H1 (cell line): ENCODE results near the gene PCIF1.

Source experiments
- CBX5 ChIP-seq: fragments of 300-800, 300-1000 bp; sonication (generic); IDR thresholded peaks from 2 replicates; pipeline ENCODE4 v1.7.1; 2016; ENCODE audit warnings: antibody characterized with exemption, low read length, low read depth
- ZNF274 ChIP-seq: IDR thresholded peaks from 2 replicates; pipeline ENCODE4 v1.7.0; 2012; ENCODE audit warnings: low read length, borderline replicate concordance; ENCODE audit errors: extremely low read depth
- TF ChIP-seq, protein P1 (sequence below), 3 experiments: IDR thresholded peaks; 1 replicate in 2 of 3; 2 replicates in 1 of 3; pipeline versions ENCODE4 v1.5.1 to v1.6.1; 2011; ENCODE audit warnings: low read length in 3 of 3, mild to moderate bottlenecking in 3 of 3, inconsistent platforms in 2 of 3, low read depth in 1 of 3, moderate library complexity in 1 of 3; ENCODE audit not compliant: insufficient read depth in 1 of 3; ENCODE audit errors: control extremely low read depth in 1 of 3

GRCh38 chr20:45902199-45902701 lies 32.2 kb upstream of the PCIF1 start:
- TF ChIP-seq, protein P1, sequence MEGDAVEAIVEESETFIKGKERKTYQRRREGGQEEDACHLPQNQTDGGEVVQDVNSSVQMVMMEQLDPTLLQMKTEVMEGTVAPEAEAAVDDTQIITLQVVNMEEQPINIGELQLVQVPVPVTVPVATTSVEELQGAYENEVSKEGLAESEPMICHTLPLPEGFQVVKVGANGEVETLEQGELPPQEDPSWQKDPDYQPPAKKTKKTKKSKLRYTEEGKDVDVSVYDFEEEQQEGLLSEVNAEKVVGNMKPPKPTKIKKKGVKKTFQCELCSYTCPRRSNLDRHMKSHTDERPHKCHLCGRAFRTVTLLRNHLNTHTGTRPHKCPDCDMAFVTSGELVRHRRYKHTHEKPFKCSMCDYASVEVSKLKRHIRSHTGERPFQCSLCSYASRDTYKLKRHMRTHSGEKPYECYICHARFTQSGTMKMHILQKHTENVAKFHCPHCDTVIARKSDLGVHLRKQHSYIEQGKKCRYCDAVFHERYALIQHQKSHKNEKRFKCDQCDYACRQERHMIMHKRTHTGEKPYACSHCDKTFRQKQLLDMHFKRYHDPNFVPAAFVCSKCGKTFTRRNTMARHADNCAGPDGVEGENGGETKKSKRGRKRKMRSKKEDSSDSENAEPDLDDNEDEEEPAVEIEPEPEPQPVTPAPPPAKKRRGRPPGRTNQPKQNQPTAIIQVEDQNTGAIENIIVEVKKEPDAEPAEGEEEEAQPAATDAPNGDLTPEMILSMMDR (IDR thresholded peaks at IDR 0.05; ENCODE audit: control extremely low read depth in 1 of 3, insufficient read depth in 1 of 3, low read depth in 1 of 3, low read length in 3 of 3): no peak
- no peak for TF ChIP-seq CBX5
- no peak for TF ChIP-seq ZNF274
